SIG-M5 (cell line): ENCODE results near the gene KCNE4.
"Not testable (repeated sequence)": the region's sequence is repeated elsewhere in the genome, so short reads cannot be mapped to it uniquely, and the experiment has no call there.

Source experiments
- DNase-seq: peaks from one replicate; lab custom pipeline; 2025; lab: John Stamatoyannopoulos, UW

The KCNE4 gene

DNA sequence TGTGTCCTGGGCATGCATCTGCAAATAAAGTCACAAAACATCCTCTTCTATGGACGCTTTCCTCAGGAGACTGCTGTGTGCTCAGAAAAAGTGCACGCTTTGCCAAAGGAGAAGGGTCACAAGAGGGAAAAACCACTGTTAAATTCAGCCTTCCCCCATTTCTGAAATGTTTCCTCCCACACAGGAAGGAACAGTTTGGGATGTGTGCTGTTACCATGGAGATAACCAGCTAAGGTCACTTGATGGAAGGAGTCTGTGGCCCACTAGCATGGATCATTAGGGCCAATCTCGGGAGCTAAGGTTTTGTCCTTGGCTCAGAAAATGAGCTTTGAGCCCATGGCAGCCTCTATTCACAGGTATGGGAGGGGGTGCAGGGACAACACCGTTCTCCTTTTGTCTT is 5.6 kb downstream of the KCNE4 start:
- no peak for DNase-seq

DNA sequence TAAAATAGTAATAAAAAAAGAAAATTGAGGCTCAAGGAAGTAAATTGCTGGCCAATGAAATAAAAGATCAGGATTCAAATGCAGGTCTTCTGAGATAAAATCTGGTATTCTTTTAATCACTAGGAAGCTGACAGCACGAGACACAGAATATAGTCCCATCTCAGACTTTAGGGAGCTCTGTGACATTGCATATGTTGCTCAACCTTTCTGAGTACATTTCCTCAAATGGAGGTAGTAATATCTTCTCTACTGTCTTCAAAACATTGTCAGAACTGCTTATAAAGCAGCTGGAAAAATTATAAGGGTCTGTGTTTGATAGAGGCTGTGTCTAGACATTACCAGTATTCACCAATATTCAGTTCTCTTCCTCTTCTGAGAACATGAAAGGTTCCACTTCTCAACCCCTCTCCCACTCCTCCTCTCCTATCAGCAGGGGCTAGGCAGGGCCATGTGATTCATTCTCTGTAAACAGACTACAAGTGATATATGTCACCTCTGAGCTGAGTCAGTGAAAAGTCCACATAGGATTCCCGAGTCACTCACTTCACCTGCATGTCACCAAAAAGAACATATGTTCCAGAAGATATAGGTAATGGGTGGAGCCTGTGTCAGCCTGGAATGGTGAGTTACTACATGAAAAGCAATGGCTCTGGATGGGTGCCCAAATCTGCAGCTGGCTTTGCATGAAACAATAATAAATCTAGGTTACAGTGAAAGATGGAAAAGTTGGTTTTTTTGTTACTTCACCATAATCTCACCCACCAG is 7.1 kb downstream of the KCNE4 start:
- no peak for DNase-seq

DNA sequence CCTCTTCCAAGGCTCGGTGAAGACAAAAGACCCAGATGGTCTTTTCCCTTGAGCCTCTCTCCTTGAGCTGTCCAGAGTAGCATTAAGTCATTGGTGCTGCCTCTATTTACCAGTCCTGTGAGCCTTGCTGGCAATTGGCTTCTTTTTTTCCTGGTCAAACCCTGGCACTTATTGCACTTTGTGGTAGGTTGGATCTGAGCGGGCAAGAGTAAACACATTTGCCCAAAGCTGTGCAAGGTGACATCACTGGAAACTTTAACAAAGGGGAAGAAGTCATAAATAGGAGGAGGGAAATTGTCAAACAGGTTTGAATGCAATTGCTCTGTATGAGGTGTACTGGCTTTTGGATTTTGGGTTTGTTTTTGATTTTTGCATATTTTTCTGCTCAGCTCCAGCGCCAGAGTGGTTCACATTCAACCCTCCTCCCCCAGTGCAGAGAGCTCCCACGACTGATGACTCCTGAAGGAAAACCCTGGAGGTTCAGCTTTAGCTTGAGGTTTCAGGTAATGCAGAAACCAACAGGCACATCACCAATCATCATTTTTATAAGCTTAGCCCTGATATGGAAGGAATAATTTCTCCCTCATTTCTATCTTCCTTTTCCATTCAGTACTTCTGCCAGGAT is 8.3 kb downstream of the KCNE4 start:
- DNase-seq: no peak

DNA sequence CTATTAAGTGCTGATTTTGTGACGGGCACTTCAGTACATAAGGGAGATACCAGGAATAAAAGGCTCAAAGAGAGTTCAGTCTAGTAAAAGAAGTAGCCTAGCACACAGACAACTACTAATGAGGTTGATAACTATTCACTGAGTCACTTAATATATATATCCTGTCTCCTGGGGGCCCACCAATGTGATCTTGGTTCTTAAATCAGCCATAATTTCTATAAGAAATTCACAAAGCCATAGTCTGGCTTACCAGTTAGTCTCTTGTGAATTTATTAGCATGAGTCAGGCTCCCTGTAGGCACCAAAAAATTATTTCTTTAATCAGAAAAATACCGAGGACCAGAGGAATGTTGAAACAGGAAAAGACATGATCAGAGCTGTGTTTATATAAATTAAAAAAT is 10.4 kb downstream of the KCNE4 start:
- no peak for DNase-seq

DNA sequence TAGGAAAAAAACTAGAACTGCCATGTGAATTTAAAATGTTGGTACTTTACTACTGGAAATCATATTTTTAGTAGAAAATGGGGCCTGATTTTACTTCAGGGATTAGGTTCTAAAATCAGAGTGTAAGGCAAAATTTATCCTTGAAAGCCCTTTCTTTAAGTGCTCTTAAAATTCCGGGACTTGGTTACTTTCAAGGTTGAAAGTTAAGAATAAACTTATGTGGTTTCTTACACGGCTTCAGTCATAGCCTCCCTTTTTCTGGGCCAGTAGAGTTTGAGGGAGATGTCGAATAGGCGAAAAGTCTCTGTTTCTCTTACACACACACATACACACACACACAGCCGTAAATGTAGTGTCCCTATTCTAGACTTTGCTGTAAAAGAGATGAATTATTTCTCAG is 13.1 kb downstream of the KCNE4 start:
- DNase-seq: no peak

DNA sequence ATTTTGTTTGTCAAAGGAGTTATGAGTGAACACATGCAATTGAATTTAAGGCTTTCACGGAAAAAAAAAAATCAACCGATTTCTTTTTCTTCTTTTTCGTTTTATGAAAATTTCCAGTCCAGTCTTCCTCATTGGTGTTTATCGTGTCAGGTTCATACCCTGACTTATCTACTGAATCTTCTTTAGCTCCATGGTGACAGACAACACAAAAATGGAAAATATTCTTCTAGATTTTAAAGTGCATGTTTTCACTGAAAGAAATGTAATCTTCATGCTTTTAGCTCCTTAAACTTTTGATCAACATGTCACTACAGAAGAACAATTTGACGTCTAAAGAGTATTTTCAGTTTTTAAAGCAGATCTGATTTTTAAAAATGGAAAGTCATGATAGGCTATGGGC is 14.7 kb downstream of the KCNE4 start:
- no peak for DNase-seq

DNA sequence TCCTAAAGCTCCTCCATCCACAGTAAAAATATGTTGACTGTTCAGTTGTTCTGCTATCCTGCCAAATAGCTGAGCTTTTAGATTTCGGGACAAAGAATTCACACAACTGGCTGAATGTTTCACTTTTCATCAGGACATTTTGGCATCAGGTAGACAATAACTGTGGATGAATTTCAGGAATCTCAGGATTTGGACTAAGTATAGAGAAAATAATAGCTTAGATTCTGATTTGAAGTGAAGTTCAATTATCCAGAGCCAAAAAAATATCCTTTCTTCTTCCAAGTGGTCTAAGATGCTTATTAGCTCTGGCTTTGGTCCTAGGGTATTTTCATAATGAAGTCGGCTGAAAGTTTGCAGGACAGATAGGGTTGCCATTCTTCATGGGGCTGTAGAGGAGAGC is 16.1 kb downstream of the KCNE4 start:
- DNase-seq: no peak

DNA sequence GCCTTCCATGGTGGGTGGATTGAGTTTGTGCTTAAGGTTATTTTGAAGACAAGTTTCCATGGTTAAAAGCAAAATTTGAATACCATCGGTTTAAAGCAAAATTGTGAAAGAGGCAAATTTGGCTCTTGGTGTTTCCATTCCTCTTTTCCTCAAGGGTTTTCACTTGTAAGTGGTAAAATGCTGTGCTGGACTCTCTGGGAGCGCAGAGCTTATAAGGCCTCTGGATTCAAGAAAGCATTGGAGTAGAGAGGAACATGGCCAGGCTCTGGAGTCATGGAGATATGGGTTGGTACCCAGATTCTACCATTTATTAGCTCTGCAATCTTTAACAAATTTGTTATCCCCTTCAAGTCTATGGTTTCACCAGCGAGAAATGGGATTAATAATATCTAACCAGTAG is 17.5 kb downstream of the KCNE4 start:
- no peak for DNase-seq

DNA sequence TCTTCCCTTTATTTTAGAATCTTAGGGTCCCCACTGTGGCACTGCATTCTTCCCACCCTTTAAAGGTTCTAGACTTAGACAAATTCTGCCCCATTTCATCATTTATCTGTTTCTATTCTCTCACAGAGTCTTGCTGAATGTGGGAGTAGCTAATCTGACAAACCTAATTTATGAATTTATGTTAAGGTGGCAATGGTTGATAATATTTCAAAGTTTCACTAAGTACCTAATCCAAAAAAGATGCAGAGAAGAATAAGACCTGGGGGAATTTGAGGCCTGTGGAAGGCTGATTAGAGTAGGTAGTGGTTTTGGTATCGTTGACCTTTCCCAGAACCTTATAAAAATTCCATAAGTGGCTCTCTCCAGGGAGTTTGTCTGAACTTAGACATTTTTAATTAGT is 18.0 kb downstream of the KCNE4 start:
- DNase-seq: no peak

DNA sequence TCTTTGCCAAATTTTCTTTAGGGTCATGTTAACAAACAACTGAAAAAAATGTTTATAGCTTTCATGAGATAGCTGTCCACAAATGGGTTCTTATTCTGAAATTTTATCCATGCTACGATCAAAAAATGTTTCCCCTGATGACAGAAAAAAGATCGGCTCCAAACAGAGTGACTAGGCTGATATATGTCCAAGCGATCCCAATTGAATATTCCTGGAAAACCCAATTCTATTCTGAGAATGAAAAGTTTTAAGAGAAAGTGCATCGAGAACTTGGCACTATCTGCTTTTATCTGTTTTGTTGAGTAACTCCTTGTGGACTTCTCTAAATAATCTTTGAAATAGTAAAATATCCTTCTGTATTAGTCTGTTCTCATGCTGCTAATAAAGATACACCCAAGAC is 19.1 kb downstream of the KCNE4 start:
- no peak for DNase-seq

DNA sequence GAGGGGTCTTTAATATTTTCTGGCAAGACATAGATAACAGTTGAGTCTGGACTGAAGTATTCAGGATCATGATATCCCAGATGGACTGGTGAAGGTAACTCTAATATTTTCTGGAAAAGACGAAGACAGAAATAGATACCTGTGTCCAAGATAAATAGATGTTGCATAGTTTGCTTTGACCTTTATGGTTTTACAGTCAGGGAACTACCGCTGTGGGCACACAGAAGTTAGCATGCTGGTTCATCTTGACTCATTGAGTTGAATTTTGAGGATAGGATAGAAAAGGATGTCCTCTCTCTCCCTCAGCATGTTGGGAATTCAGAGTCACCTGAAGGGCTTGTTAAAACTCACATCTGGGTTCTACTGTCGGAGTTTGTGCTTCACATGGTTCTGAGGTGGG is 20.8 kb downstream of the KCNE4 start:
- no peak for DNase-seq

DNA sequence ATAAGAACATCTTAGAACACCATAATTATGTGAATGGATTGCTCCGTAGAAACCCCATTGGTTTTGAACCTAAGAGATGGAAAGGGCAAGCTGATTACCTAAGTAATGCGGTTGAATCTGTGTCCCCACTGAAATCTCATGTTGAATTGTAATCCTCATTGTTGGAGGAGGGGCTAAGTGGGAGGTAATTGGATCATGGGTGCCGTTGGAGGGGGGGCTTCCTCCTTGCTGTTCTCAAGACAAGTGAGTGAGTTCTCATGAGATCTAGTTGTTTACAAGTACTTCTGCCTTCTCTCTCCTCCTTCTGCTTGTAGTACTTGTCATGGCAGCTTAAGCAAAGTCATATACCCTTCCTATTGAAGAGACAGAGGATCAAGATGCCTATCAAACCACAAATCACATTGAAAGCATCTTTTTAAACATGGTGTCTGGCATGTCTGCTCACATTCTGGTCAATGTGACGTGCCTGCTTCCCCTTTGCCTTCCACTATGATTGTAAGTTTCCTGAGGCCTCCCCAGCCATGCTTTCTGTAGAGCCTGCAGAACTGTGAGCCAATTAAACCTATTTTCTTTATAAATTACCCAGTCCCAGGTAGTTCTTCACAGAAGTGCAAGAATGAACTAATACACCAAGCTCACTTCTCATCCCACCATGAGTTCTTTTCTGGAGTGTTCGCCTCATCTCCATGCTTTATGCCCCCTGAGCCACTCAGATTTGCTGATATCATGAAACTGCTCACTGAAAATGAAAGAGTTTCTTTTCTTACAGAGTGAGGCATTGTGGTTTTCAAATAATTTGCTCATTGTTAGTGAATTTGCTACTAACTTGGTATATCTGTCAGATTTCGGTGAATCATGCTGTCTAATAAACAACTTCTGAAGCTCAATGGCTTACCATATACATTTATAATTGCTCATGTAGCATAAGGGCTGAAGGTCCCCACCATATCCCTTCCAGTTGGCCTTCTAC is 23.6 kb downstream of the KCNE4 start:
- no peak for DNase-seq

DNA sequence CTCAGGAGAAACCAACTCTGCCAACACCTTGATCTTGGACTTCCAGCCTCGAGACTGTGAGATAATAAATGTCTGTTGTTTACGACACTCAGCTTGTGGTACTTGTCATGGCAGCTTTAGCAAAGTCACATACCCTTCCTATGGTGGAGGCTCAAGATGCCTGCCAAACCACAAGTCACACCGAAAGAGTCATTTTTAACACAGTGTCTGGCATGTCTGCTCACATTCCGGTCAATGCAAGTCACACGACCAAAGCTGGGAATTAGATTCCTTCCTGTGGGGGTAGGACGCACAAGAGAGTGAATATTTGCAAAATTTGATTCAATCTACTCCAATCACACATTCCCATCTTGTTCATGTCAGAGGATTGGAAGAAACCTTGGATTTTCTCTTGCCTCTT is 24.6 kb downstream of the KCNE4 start:
- DNase-seq: no peak

DNA sequence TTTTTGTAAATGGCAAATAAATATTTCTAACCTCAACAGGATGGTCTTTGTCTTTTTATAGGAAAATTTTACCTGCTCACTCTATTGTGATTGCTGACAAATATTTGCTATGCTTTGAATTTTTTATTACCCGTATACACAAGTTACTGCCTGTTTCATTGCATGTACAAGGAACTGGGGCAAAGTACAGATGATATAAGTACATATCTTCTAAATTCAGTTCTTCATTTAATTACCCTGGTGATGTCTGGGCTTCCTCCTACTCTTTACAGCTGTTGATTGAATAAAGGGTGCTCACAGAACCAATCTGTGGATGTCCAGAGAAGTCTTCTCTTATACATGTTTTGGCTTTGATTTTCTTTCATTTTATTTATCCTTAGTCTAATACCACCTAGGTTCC is 26.5 kb downstream of the KCNE4 start:
- DNase-seq: no peak

DNA sequence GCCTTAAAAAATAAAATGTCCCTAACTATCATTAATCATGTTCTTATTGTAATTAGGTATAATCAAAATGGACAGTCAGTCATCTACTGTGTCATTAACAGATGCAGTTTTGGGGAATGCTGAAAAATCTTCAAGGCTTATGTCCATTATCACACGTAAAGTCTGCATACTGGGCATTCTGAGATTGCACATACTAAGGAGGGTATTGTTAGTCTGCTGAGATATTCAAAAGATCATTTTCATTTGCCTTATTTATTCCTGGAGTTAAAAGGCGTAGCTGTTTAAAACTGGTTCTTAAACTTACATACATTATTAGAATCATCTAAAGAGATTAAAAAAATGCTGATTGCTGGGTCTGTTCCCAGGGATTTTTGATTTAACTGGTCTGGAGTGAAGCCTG is 27.4 kb downstream of the KCNE4 start:
- DNase-seq: no peak

DNA sequence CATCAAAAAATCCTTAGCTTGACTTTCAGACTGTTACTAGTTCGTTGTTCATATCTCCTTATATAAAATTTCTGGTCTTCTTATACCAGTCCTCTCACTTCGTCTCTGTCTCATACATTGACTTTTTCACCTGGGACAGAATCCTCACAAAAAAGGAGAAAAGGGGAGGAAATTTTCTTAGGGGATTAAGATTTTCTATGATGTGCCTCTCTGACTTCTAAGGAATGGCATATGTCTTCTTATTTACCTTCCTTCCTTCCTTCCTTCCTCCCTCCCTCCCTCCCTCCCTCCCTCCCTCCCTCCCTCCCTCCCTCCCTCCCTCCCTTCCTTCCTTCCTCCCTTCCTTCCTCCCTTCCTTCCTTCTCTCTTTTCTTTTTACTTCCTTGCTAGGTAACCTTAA is 27.9 kb downstream of the KCNE4 start:
- DNase-seq: no peak

DNA sequence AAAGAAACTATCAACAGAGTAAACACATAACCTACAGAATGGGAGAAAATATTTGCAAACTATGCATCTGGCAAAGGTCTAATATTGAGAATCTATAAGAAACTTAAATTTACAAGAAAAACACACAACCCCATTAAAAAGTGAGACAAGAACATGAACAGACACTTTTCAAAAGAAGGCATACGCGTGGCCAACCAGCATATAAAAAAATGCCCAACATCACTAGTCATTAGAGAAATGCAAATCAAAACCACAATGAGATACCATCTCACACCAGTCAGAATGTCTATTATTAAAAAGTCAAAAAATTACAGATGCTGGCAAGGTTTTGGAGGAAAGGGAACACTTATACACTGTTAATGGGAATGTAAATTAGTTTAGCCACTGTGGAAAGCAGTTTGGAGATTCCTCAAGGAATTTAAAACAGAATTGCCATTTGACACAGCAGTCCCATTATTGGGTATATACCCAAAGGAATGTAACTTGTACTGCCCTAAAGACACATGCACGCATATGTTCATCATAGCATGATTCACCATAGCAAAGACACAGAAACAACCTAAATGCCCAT is 28.9 kb downstream of the KCNE4 start:
- DNase-seq: not testable (repeated sequence)

DNA sequence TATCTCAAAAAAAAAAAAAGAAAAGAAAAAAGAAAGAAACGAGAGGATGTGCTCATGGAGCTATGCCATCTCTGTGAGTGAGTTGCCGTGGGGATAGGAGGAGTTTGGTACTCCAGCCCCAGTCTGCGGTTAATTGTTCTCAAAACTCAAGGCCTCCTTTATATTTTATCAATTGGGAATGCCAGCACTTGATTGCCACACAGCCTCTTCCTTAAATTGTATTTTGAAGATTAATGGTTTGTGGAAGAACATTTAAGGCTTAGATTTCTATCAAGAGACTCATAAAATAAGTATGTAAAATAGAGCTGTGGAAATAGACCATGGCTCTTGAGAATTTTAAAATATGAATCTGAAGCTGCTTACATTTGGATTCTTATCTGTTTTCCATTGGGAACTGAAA is 29.8 kb downstream of the KCNE4 start:
- no peak for DNase-seq

DNA sequence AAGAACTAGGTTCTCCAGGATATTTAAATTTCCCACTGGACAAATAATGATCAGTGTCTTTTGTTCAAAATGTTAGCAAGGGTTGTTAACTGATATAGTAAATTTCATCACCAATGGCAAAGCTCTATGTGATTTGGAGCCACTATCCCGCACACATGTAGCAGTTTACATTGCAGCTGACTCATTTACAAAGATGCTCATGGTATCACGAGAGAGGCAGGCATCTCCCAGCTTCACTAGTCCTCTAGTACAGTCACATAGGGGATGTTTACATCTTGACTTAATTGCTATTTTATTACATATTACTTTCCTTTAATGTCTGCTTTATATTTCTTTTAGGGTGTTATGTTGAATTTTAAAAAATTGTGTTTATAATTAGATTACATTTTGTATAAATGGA is 30.7 kb downstream of the KCNE4 start:
- DNase-seq: no peak

DNA sequence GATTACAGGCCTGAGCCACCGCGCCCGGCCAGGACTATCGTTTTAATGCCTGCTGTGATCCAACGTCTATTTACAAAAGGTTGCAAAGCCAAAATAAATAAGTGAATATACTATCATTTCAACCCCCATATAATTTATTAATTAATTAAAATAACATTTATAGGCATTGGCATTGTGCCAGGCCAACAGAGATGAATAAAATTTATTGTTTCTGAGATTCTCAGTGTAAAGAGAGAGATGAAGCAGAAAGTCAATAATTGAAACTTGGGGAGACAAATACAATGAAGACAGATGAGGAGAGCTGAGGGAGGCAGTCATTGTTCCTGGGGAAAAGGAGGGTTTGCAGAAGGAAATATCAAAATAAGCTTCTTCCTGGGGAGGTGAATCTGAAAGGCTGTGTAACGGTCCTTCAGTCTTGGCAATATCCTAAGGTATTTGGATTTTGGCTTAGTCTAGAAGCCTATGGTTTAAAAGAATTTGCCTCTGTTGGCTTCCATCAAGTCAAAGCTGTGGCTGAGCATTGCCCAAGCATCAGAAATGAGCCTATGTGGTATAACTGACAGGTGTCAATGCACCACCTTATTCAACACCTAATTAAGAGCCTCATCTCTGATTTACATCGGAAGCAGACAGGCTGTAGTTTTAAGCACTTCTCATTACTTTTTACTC is 31.5 kb downstream of the KCNE4 start:
- no peak for DNase-seq

DNA sequence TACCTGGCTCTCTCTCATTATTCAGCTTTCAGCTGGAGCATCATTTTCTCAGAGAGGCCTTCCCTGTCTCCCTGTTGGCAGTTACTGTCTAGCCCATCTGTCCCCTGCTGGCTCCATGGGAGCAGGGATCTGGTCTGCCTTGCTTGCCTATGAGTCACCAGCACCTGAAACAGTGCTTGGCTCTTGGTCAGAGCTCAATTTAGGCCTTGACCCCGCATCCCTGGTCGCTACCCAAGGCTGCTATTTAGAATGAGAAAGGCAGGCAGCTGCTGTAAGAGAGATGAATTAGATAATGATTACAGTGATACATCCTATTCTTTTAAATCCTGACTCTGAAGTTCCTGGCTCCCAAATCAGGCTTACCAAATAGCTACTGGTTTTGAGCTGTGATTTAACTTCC is 32.9 kb downstream of the KCNE4 start:
- no peak for DNase-seq

DNA sequence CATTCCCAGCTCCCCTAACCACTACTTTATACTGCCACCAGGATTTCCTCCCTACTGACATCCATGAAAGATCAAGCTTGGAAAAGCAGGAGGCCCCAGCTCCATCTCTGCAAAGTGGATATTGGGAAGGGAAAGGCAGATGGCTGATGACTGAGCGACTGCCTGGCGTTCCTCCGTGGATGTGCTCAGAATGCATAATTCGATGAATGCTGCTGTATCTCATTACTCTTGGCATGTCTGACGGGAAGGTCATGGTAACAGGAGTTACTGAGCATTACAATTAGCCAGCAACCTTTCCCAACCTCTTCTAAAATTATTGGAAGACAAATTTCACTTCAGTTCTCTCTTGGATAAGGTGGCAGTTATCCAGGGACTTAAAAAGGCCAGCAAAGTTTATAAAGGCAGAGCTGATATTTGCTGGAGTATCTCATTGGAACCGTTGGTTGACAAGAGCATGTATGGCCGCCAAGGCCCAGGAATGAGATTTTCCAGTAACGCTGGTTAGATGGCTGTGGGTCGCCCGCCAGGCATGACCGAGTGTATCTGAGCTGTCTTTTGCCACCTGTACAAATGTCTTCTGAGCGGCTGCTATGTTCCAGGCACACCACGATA is 34.5 kb downstream of the KCNE4 start:
- DNase-seq: no peak
